GM12891 (cell line): Measurements from ENCODE around the gene SLC25A22.

Experiments used
- PAX5 ChIP-seq: IDR thresholded peaks from 2 replicates; pipeline ENCODE4 v1.6.1; 2011; ENCODE audit warnings: low read length, moderate library complexity, mild to moderate bottlenecking; ENCODE audit not compliant: insufficient read depth, severe bottlenecking
- POLR2A ChIP-seq: IDR thresholded peaks from 2 replicates; pipeline ENCODE4 v1.6.1; 2011; ENCODE audit warnings: low read depth, low read length, control low read depth
- POLR2AphosphoS5 ChIP-seq: IDR thresholded peaks from 2 replicates; pipeline ENCODE4 v1.6.1; 2011; ENCODE audit warnings: low read depth, low read length, control low read depth
- TAF1 ChIP-seq: IDR thresholded peaks from 2 replicates; pipeline ENCODE4 v1.6.1; 2011; ENCODE audit warnings: low read depth, low read length, control low read depth

- TF ChIP-seq TAF1 (no peak), POLR2A (no peak), POLR2AphosphoS5 (no peak), PAX5 (no peak)
These were observed 30.6 kb upstream of the SLC25A22 start for GRCh38 chr11:828506-829175.
